ENCODE results near the gene GDF2.

GDF2 gene

DNA sequence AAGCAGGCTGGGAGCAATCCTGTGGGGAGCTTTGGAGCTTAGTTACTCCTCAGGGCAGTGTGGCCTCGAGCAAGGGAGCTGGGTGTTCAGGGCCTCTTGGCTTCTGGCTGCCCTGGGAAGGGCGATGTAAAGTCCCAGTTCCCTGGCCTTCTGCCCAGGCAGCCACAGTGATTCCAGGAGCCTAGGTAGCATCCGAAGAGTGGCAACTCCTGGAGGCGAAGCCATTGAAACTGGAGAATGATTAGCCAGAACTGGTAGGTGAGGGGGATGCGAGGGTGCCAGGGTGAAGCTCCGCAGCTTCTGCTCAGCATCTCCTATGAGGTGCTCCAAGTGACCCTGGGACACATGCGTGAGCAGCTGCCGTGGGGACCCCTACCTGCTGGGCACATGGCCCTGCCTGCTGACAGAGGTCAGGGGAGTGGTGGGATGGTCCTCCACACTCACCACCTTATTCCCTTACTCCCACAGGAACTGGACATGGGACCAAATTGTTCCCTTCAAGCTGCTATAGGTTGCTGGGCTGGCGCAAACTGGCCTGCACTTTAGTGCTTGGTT is 7.8 kb upstream of the GDF2 start:
- no peaks in the 10 kb centered on the region for H3K9me3 Mint-ChIP-seq
- no peak overlapping the region for H3K4me3 Mint-ChIP-seq
- H3K4me1 Mint-ChIP-seq = no peaks in the 10 kb centered on the region
- peaks cover 7% of the 10 kb centered on the region for H3K27me3 Mint-ChIP-seq (ENCODE audit: low read depth, poor library complexity)
- DNase-seq = no peak
- H3K36me3 Mint-ChIP-seq (ENCODE audit: low read depth) = no peaks in the 10 kb centered on the region
- TF ChIP-seq, protein P1, sequence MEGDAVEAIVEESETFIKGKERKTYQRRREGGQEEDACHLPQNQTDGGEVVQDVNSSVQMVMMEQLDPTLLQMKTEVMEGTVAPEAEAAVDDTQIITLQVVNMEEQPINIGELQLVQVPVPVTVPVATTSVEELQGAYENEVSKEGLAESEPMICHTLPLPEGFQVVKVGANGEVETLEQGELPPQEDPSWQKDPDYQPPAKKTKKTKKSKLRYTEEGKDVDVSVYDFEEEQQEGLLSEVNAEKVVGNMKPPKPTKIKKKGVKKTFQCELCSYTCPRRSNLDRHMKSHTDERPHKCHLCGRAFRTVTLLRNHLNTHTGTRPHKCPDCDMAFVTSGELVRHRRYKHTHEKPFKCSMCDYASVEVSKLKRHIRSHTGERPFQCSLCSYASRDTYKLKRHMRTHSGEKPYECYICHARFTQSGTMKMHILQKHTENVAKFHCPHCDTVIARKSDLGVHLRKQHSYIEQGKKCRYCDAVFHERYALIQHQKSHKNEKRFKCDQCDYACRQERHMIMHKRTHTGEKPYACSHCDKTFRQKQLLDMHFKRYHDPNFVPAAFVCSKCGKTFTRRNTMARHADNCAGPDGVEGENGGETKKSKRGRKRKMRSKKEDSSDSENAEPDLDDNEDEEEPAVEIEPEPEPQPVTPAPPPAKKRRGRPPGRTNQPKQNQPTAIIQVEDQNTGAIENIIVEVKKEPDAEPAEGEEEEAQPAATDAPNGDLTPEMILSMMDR (IDR thresholded peaks at IDR 0.05) = no peak
- no peak overlapping the region for H3K27ac Mint-ChIP-seq

GRCh38 chr10:47315421-47315820 is 6.8 kb upstream of the GDF2 start:
- H3K36me3 Mint-ChIP-seq (ENCODE audit: low read depth) = no peaks in the 10 kb centered on the region
- H3K4me1 Mint-ChIP-seq = no peaks in the 10 kb centered on the region
- peaks cover 7% of the 10 kb centered on the region for H3K27me3 Mint-ChIP-seq (ENCODE audit: low read depth, poor library complexity)
- no peaks in the 10 kb centered on the region for H3K9me3 Mint-ChIP-seq
- H3K27ac Mint-ChIP-seq = no peak overlapping the region
- H3K4me3 Mint-ChIP-seq = no peak overlapping the region
- TF ChIP-seq, protein P1 (IDR thresholded peaks at IDR 0.05) = no peak
- no peak for DNase-seq

DNA sequence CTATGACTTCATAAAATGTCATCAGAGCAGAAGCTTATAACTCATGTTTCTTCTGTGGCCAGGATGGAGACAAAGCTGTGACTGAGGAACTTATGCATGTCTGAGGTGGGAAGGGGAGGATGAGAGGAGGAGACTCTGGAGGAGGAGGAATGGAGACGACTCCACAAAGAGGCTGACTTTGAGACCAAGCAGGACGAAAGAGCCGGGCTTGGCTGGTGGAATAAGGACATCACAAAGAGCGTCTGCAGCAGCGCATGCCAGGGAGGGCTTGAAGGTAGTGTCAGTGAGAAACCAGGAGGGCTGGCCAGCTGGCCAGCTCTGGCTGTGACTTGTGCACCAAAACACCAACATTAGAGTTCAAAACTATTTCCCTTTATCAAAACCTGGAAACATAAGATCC is 6.1 kb upstream of the GDF2 start:
- Mint-ChIP-seq H3K27ac (peak overlapping the region; percentile 26), H3K36me3 (ENCODE audit: low read depth) (no peaks in the 10 kb centered on the region), H3K9me3 (no peaks in the 10 kb centered on the region), H3K4me1 (no peaks in the 10 kb centered on the region), H3K27me3 (ENCODE audit: low read depth, poor library complexity) (peaks cover 7% of the 10 kb centered on the region), H3K4me3 (no peak overlapping the region)
- no peak for DNase-seq
- TF ChIP-seq, protein P1 (IDR thresholded peaks at IDR 0.05) = no peak

DNA sequence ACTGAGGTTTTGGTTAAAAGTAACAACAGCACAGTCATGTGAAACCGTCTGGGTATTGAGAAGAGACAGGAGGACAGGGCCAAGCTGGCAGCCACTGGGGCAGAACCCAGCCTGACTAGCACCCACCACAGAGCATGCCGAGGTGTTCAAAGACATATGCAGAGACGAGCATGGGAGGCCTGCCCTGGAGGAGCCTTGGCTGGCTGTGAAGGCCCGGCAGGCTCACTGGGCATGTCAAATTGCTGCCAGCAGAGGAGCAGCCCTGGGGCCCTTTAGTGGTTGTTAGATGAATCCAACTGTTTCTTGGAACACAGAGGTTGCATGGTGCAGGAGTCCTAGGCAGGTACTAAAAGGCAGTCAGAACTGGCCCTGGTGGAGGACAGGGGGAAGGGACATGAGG is 5.0 kb upstream of the GDF2 start:
- Mint-ChIP-seq H3K4me3 (no peak overlapping the region), H3K27me3 (ENCODE audit: low read depth, poor library complexity) (peaks cover 7% of the 10 kb centered on the region), H3K27ac (no peak overlapping the region), H3K4me1 (no peaks in the 10 kb centered on the region), H3K9me3 (no peaks in the 10 kb centered on the region), H3K36me3 (ENCODE audit: low read depth) (no peaks in the 10 kb centered on the region)
- TF ChIP-seq, protein P1 (IDR thresholded peaks at IDR 0.05) = no peak
- no peak for DNase-seq

DNA sequence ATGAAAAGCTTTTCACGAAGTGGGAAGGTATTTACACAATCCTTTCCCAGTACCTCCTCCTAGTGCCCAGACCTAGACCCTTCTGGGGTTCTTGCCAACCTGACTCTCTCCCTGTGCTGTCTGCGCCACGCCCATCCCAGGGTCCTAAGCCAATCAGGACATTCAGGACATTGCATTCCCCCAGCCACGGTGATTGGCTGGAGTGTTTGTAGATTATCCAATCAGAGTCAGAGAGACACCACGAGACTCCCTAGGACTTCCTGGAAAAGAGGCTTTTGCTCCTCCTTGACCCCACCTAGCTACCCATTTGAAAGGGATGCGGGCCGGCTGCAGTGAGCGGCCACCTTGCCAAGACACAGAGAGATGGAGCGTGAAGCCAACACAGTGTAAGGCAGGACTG is 3.5 kb upstream of the GDF2 start:
- no peaks in the 10 kb centered on the region for H3K9me3 Mint-ChIP-seq
- TF ChIP-seq, protein P1 (IDR thresholded peaks at IDR 0.05) = no peak
- H3K27ac Mint-ChIP-seq = no peak overlapping the region
- no peaks in the 10 kb centered on the region for H3K36me3 Mint-ChIP-seq (ENCODE audit: low read depth)
- H3K27me3 Mint-ChIP-seq (ENCODE audit: low read depth, poor library complexity) = peaks cover 7% of the 10 kb centered on the region
- H3K4me1 Mint-ChIP-seq = no peaks in the 10 kb centered on the region
- H3K4me3 Mint-ChIP-seq = no peak overlapping the region
- no peak for DNase-seq

DNA sequence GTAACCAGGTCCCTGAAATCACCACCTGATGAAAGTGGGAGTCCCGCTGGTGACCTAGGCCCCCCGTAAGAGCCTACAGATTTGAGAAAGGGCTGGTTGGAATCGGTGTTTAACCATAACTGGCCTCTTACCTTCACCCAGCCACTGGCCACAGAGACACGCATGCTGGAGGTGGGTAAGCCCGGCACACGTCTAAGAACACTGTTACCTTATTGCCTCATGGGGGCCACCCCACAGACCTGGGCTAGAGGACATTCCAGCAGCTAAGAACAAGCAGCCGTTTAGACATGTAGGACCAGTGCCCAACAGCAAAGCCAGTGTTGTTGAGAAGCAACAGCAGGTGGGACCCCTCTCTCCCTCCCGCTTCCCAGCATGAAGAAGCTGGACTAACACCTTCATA is 2.5 kb upstream of the GDF2 start:
- DNase-seq = no peak
- Mint-ChIP-seq H3K36me3 (ENCODE audit: low read depth) (no peaks in the 10 kb centered on the region), H3K9me3 (no peaks in the 10 kb centered on the region), H3K4me1 (no peaks in the 10 kb centered on the region), H3K27me3 (ENCODE audit: low read depth, poor library complexity) (peaks cover 7% of the 10 kb centered on the region), H3K4me3 (no peak overlapping the region), H3K27ac (no peak overlapping the region)
- TF ChIP-seq, protein P1 (IDR thresholded peaks at IDR 0.05) = no peak
